ENCODE data around the gene COG5.

COG5 gene

DNA sequence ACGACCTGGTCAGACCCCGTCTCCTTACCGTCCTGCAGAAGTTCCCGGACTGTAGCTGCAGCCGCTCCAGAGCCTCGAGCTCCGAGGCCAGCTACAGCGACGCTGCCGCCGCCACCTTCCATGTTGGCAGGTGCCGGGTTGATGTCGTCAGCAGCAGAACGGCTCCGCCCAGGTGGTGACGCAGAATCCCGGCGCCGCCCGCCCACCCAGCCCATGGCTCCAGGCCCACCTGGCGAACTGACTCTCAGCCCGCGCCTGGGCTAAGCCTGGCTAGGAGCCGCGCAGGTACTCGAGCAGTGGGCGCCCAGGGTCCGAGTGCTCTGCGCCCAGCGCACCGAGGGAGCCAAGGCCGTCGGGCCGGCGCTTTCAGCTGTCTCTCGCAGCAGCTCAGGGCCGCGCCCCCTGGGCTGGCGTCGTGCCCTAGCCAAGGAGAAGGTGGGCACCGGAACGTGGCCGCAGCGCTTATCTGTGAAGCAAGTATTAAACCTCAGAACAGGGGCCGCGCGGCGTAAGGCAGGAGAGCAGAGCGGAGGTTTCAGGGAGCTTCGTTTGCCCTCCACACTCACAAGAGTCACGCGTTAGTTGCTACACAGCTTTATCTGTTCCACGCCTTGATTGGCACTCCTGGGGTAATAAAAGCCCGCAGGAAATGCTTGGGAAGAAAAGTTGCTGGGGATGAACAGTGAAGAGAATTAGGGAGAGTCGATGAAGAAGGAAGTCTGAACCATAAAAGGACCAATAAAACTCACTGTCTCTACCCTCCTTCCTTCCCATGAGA lies at the start of gene COG5, which contains the start of gene DUS4L:
Gene COG5 (minus strand): TSS at position 146 of the 778 bp plus-strand sequence. CDS start 24 bp downstream, at position 122.
Gene DUS4L (plus strand): TSS at position 197 of the 778 bp plus-strand sequence. CDS start 3,100 bp downstream, outside the sequence.
- DNase-seq (ENCODE audit: low read depth) = peak; percentile 35

DNA sequence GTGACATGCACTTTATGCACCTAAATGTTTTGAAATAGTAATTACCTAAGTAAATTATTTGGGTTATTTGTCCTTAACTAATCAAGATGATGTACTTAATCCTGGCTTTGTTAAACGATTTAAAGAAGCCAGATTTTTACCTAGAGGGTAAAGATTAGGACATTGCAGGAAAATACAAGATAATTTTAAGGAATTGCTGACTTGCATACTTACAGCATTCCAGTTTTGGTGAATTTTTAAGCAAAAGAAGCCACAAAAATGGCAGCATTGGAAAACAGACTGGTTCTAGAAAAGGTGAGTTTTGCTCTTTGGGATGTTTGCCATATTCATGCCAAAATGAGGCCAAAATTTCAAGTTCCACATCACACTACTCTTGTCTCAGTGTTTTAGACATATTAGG lies 49.7 kb upstream of the COG5 start:
- no peak for DNase-seq (ENCODE audit: low read depth)

DNA sequence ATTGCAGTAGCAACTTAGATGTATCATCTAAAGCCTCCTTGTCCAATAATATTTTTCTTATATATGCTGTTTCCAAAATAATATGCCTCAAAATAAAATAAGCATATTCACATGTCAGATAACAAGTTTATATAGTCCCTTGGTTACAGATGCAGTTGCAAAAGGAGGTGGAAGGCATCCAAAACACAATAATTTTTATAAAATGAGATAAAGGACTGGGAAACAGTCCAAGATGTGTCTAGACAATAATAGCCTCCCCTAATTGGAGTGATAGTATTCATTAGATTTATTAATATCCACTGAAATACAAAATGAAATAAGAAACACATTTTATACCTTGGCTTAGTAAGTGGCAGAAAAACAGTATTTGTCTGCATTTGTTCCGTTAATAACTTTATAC lies 46.6 kb upstream of the COG5 start:
- no peak for DNase-seq (ENCODE audit: low read depth)

DNA sequence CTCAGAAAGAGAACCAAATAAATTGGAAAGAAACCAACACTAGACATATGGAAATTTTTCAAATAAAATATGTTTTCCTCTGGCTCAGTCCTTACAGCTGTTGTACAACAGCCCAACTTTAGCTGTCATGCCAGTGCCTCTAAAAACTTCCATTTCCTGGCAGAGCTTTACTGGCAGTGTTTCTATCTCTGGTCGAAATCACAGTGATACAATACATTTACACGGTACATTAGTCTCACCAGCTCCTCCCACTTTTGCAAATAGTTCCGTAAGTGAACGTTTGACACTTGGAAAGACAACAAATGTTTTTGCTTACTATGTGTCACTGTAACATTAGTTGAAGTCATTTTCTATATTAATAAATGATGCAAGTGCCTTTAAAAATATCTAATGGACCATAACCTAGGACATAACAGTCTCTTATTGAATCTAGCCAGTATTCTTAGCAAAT lies 46.1 kb upstream of the COG5 start:
- DNase-seq (ENCODE audit: low read depth) = no peak

DNA sequence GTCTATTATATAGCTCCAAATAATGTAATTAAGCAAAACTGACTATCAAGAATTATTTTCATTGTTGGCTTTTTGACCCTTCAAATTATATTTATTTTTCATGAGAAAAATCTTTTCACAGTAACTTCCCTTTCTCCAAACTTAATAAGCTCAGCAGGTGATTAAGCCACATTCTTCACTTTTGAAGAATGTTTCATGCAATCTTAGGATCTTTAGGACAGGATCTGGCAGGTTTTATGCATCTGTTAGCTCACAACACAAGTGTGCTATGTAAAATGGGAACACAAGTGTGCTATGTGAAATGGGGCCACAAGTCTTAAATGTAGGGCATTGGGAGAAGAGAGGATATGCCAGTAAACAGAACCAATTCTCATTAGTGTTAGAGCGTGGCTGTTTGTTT lies 42.6 kb upstream of the COG5 start:
- no peak for DNase-seq (ENCODE audit: low read depth)

DNA sequence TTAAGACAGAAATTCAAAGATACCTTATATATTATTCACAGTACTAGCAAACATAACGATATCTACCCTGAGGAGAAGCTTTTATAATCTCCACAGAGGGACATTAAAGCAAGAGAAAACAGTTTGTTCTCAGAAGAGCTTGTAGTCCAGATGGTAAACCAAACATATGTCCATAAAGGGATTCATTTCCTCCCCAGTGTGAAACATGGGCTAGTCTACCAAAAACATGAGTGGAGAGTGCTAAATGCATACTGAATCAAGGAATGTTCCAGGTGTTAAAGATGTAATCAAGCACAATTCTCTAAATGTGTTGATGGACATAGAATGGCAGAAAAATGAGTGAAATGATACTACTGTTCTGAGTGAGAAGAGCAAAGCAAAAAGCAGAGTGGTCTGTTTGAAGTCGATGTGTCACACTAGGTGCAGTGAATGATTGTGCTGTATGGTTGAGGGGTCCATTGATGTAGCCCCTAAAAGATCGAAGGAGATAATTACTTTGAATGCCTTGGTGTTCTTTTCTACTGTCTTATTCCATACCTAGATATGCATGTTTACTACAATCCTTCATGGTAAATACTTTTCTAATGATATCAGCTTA lies 41.6 kb upstream of the COG5 start:
- no peak for DNase-seq (ENCODE audit: low read depth)

DNA sequence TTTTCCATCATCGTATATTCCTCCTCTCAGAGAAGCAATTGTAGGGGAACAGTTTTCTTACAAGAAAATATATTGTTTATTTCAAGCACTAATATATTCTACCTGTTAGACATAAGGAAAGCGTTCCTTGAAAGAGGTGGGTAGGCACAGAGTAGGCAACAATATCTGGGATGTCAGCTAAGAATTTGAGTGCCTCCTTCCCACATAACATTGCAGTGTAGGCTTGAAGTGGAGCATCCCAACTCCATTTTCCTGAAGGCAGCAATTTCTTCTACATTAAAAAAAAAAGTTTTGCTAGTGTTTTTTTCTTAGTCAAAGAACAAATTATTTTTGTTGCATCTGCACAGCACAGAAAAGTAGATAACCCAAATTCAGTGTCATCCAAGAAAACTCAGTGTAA lies 37.1 kb upstream of the COG5 start:
- no peak for DNase-seq (ENCODE audit: low read depth)

DNA sequence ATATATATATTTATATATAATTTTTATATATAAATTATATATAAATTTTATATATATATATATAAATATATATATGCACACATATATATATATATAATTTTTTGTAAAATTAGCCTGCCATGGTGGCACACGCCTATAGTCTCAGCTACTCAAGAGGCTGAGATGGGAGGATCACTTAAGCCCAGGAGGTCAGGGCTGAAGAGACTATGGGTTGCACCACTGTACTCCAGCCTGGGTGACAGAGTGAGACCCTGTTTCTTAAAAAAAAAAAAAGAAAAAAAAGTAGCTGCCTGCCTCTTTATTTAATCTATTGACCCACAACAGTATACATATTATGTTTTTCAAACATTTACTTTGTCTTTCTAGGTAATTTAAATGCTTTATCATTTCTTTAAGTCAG lies 35.5 kb upstream of the COG5 start:
- no peak for DNase-seq (ENCODE audit: low read depth)

DNA sequence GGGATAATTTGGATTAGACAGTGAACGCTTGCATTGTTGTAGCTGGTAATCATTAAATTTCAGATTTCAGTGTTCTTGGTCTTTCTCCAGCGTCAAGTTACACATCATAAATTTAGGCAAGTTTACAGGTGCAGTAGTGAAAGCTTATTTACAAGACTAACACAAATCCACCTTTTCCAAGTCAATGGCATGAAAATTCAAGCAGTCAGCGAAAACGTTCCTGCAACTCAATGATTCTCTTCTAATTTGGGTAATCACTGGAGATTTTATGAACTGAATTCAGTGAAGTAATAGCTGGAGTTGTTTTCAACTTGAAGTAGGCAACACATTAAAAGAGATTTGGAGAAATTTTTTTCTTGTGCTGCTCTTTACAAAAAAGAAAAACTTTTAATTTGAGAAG lies 34.2 kb upstream of the COG5 start:
- DNase-seq (ENCODE audit: low read depth) = no peak

DNA sequence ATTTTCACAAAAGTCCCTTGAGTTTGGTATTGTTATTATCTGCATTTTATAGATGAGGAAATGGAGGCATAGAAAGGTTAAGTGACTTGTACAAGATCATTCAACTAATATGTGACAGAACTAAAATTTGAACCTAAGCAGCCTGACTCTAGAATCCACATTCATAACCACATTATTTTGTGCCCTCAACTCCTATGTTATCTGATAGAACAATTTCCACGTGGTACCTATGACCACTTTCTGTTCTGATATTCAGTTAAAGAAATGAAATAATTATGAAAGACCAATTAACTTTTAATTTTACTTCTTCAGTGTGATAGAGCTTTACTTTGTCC lies 33.8 kb upstream of the COG5 start:
- DNase-seq (ENCODE audit: low read depth) = no peak

DNA sequence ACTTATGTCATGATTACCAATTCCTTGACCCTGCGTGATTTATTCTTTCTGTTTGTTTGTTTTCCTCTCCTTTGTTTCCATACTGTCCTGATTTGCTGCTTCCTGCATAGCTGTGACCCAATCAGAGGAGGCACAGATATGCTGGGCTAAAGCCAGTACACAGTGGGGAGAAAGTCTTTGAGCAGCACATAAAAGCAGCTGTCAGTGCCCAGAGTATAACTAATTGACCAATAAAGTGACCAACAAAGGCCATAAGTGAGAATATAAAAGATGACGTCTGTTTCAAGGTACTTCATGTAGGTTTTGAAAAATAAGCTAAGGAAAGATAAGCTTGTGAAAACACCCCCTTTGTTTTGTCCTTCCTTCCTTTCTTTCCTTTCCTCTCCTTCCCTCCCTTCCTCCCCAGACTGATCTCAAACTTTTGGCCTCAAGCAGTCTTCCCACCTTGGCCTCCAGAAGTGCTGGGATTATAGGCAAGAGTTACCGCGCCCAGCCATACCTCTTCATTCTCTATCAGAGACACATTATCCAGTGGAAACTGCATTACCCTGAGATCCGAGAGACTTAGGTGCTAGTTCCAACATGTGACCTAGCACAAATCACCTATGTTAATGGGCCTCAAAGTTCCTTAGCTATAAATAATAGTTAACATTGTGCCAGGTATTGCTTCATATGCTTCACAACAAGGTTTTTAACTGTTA lies 33.3 kb upstream of the COG5 start:
- no peak for DNase-seq (ENCODE audit: low read depth)

DNA sequence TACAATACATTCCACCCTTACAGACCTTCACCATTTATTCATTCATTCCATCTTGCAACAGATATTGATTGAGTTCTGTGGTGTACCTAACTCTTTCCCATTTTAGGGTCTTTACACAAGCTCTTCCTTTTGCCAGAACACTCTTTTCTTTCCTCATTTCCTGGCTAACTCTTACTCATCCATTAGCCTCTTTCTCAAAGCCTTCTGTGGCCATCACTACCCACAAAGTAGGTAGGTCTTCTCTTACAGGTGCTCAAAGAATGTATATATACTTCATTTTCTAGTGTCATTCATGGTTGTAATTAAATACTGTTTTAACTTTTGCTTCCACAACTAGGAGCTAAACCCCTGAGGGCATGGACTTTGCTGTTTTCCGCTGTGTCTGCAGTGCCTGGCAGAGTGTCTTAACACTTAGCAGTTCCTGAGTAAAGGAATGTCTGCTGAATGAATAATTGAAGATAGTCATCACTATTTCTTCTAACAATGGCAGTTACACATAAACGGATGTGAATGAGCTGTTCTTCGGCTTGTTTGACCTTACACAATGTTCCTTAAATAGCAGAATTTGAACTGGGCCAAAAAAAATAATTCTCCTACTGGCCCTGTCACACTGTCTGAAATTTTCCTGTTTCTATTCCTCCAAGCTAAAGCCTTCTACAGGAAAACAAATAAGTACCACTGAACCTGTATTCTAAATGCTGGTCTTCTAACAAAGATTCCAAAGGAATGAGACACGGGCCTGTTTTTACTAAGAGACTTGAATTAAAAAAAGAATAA lies 31.4 kb upstream of the COG5 start:
- DNase-seq (ENCODE audit: low read depth) = peak; percentile 31

DNA sequence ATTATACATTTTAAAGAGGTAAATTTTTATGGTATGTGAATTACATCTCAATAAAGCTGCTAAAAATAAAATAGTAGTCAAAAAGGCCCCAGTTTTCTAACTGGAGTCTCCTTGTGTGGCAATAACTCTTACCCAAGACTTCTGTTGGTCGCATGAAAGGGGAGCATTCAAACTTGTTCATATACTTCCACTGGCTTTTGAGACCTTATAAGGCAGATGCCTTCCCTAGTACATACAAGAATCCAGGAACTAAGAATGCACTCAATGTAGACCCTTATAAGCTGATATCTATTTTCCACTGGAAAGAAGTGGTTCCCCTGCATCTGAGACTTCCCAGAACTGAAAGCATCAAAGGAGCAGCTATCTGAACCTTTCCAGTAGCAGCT lies 29.3 kb upstream of the COG5 start:
- no peak for DNase-seq (ENCODE audit: low read depth)

DNA sequence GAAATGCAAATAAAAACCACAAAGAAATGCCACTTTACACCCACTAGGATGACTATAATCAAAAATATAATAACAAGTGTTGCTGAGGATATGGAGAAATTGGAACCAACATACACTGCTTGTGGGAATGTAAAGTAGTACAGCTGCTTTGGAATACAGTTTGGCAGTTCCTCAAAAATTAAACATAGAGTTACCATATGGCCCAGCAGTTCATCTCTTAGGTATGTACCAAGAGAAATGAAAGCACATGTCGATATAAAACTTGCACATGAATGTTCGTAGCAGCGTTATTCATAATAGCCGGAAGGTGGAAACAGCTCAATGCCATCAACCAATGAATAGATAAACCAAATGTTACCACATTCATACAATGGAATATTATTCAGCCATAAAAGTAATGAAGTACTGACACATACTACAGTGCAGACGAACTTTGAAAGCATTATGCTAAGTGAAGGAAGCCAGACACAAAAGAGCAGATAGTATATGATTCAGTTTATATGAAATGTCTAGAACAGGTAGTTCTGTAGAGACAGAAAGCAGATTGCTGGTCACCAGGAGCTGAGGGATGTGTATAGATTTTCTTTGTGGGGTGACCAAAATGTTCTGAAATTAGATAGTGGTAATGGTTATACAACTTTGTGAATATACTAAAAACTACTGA lies 28.8 kb upstream of the COG5 start:
- DNase-seq (ENCODE audit: low read depth) = no peak

DNA sequence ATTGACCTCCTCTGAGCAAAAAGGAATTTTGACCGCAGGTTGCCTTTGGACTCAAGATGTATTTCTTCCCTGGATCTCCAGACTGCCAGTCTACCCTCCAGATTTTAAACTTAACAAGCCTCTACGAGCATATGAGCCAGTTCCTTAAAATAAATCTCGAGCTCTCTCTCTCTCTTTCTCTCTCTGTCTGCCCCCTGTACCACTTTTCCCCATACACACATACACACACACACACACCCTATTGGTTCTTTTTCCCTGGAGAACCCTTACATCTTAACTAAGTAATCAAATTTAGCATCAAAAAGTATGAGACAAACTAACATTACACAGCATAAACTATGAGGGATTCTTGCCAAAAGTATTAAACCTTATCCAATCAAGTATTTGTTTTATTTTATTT lies 27.7 kb upstream of the COG5 start:
- DNase-seq (ENCODE audit: low read depth) = no peak

DNA sequence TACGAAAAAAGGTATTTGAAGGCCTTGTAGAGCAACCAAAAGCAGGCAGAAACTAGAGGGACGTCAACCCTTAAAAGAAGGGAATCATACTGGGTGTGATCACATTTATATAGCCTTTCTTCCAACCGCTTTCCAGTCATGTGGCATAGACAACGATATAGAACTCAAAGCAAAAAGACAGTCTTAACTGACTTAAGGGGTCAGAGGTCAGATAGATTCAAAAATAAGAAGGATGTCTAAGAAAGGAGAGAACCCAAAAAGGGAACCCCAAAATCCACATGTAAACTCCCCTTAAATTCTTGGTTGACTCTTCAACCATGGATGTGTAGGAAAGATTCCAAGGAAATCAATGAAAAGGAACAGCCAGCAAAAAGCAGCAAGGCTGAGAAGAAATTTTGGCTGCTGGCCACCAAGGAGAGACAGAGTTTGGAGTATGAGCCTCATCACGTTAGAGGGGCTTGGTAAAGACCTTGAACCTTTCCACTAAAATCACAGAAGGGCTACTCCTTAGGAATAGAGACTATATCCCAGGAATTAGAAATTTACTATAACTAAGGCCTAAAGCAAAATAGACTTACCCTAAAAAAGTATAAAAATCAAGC lies 24.9 kb upstream of the COG5 start:
- DNase-seq (ENCODE audit: low read depth) = no peak

DNA sequence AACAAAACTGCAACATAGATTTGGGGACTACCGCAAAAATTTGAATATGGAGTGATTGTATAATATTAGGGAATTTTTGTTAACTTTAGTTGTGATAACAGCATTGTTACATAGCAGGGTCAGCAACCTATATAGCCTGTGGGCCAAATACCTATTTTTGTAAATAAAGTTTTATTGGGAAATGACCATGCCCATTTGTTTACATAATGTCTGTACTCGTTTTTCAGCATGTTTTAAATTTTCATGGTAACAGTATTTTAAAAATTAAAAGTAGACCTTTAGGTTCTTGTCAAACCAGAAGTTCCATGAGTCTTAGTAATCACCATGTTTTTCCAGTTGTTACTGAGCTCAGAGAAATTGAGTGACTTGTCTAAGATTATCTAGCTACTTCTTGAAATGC lies 21.0 kb upstream of the COG5 start:
- DNase-seq (ENCODE audit: low read depth) = no peak

DNA sequence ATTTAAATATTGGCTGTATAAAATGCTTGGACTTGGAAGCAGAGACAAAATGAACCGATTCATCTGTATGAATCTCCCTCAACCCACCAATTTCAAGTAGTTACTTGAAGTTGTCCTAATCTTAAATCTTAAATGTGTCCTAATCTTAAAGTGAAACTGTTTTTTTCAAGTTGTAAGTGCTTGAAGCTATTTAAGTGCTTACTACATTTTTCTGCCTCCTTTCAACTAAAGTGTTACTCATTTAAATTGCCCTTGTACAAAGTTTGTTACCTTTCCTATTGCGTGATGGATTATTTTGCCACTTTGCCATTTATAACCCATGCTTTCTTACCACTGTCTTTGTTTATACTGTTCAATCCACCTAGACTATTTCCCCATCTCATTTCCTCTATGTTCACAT lies 19.2 kb upstream of the COG5 start:
- DNase-seq (ENCODE audit: low read depth) = no peak

DNA sequence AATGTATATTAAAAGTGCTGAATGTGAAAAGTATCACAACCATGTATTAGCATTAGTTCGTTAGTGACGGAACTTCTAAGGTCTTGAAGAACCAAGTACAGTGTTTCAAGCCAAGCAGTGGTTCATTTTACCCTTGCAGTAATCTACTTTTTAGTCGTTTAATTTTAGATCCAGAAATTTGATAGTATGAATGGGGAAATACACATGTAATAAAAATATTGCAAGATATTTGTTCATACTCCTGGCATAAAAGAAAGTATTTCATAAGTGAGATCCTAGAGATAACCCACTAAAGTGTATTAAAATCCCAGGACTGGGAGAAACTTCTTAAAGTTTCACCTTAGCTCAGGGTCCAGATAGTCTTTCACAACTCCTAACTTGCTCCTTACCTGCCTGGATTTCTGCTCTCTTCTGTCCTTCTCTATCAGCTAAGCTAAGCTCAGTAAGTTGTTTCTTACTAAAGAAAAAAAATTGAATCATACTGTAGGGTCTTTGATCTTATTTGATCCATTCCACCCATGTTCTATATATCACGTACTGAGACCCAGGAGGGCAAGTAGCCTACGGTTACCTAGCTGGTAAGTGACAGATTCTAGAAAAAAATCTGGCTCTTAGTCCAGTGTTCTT lies 17.8 kb upstream of the COG5 start:
- no peak for DNase-seq (ENCODE audit: low read depth)

DNA sequence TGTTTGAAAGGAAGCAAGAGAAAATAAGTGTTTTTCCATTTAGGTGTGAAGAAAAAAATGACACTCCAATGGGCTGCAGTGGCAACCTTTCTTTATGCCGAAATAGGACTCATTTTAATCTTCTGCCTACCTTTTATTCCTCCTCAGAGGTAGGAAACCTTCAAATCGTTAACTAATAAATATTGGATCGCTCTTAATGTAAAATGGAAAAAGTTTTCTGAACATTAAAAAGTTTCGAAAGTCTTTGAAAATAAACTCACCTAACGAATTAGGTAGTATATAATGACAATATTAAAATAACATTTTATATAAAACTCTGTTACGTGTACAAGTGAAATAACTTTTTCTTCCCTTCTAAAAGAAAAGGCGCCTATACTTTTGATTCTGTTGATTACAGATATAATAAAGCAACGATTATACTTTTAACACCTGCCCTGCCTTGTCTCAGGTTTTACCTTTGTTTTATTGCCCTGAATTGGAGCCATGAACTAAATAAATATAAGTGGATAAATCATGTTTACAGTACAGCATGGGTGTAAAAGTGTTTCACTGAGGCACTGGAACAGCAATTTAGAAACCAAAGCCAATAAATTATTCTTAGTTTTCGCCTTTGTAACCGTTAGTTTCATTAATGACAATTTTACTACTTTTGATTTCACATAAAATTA lies 17.1 kb upstream of the COG5 start:
- no peak for DNase-seq (ENCODE audit: low read depth)
